ENCODE results near the gene GABARAP. TPM values are rescaled to one million over a fixed set of nuclear protein-coding genes. Genes with fewer than 3 reads are reported as not detected.

Gene GABARAP
- total RNA-seq, 4 donors from 2014 or later: 112 to 840 (median 273) TPM

- intact Hi-C loops (cut with DNase I): loop anchor here (2.0 kb wide), 1 partner anchor 15 kb away; no protein-coding TSS in a partner anchor
- Histone ChIP-seq H3K4me3 (replicated peaks in 1 of 3) (peak overlapping the region in 2 of 3 donors; percentile 12 to 27), H3K36me3 (no peaks in the 10 kb centered on the region), H3K27ac (peak overlapping the region; percentile 75 to 84 (median 81)), H3K9me3 (no peaks in the 10 kb centered on the region), H3K4me1 (peaks cover 16 to 23% of the 10 kb centered on the region in 2 donors), H3K27me3 (no peaks in the 10 kb centered on the region)
- DNase-seq: peak; percentile 65 to 78
- TF ChIP-seq POLR2A (IDR thresholded peaks at IDR 0.05): no peak
- TF ChIP-seq CTCF (IDR thresholded peaks at IDR 0.05): no peak
- WGBS, 2 donors: 5 to 8% methylated on average over 10 to 24 of the region's 43 CpGs
These were observed 39.9 kb upstream of the GABARAP start for GRCh38 chr17:7281953-7282751.

- Histone ChIP-seq H3K36me3 (no peaks in the 10 kb centered on the region), H3K27ac (peak within 1 kb of the TSS; percentile 75 to 84 (median 81)), H3K27me3 (no peaks in the 10 kb centered on the region), H3K4me1 (peaks cover 16 to 23% of the 10 kb centered on the region in 2 donors), H3K4me3 (replicated peaks in 1 of 3) (peak within 1 kb of the TSS in 2 of 3 donors; percentile 12 to 27), H3K9me3 (no peaks in the 10 kb centered on the region)
- WGBS, 2 donors: 0 to 1% methylated on average over 25 to 33 of the region's 71 CpGs
- DNase-seq: peak; percentile 94 to 96
- TF ChIP-seq POLR2A (IDR thresholded peaks at IDR 0.05) (no peak), CTCF (IDR thresholded peaks at IDR 0.05) (no peak)
- intact Hi-C loops (cut with DNase I): loop anchor here (2.0 kb wide), 1 partner anchor 15 kb away; no protein-coding TSS in a partner anchor
These were observed 39.1 kb upstream of the GABARAP start, which contains the start of gene SLC2A4 for GRCh38 chr17:7281074-7281952. Gene SLC2A4, plus strand, starts transcription at chr17:7281718. Its CDS starts 217 bp downstream, at chr17:7281935.

GRCh38 chr17:7280519-7281073 is 38.3 kb upstream of the GABARAP start:
- intact Hi-C loops (cut with DNase I): loop anchor here (2.0 kb wide), 1 partner anchor 16 kb away; no protein-coding TSS in a partner anchor
- Histone ChIP-seq H3K4me3 (replicated peaks in 1 of 3) (peak overlapping the region in 1 of 3 donors; percentile 27), H3K4me1 (peaks cover 16 to 23% of the 10 kb centered on the region in 2 donors), H3K36me3 (no peaks in the 10 kb centered on the region), H3K9me3 (no peaks in the 10 kb centered on the region), H3K27me3 (no peaks in the 10 kb centered on the region), H3K27ac (peak overlapping the region; percentile 75 to 84 (median 81))
- peak; percentile 73 to 99 (median 96) for TF ChIP-seq CTCF (IDR thresholded peaks at IDR 0.05)
- no peak for TF ChIP-seq POLR2A (IDR thresholded peaks at IDR 0.05)
- DNase-seq: peak; percentile 82 to 83
- WGBS, 2 donors: 1 to 2% methylated on average over 14 to 29 of the region's 29 CpGs

- Histone ChIP-seq H3K4me1 (peaks cover 16 to 23% of the 10 kb centered on the region in 2 donors), H3K4me3 (replicated peaks in 1 of 3) (no peak overlapping the region), H3K9me3 (no peaks in the 10 kb centered on the region), H3K27me3 (no peaks in the 10 kb centered on the region), H3K36me3 (no peaks in the 10 kb centered on the region), H3K27ac (no peak overlapping the region)
- WGBS, 2 donors: 87 to 89% methylated on average over 8 of the region's 8 CpGs
- no peak for DNase-seq
- TF ChIP-seq POLR2A (IDR thresholded peaks at IDR 0.05): no peak
- no peak for TF ChIP-seq CTCF (IDR thresholded peaks at IDR 0.05)
- intact Hi-C loops (cut with DNase I): no loop called here
These were observed 37.2 kb upstream of the GABARAP start for GRCh38 chr17:7279448-7279847.

Measured in thyroid gland (tissue), 4 donors.